ENCODE data around the gene UQCC5.

UQCC5 gene, protein sequence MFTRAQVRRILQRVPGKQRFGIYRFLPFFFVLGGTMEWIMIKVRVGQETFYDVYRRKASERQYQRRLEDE

DNA sequence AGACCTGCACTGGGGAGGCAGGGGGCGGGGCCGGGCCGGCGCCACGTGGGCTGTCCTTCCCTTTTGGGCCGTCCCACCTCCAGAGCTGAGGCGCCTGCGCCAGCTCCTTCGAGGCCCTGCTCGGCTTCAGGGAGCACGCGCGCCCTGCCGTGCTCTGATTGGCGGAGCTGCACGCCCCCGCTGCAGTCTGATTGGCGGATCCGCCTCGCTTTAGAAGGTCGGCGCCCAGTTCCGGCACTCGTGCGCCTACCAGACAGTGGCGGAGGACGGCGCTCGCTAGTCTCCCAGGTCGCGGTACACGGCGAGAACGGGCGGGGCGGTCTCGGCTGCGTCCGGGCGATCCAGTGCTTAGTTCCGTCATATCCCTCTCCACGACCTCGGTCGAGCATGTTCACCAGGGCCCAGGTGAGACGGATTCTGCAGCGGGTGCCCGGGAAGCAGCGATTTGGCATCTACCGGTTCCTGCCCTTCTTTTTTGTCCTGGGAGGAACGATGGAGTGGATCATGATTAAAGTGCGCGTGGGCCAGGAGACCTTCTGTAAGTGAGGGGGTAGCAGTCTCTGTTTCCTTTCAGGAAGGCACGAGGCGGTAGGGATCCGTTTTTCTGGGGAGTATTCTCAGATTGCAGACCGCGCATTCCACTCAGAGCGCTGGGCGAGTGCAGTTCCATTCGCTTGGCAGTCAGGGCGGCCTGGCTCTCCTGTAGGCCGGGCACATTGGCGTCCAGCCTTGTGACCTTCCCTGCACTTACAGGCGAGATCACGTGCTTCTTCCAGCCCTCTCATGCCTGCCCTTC lies at the start of gene UQCC5:
Gene UQCC5, plus strand, starts transcription at position 237 of the 796 bp plus-strand sequence. Its CDS starts 151 bp downstream, at position 388.
- peak; percentile 97 for DNase-seq
- H3K4me3 ChIP-seq (ENCODE audit: low read depth, low read length) = peak within 1 kb of the TSS; percentile 94
- H3K27me3 ChIP-seq (replicated peaks) = no peaks in the 10 kb centered on the region
- H3K36me3 ChIP-seq (replicated peaks) = peaks cover 9% of the 10 kb centered on the region
- peak within 1 kb of the TSS; percentile 68 for H3K27ac ChIP-seq
- in situ Hi-C loops (cut with HindIII; ENCODE audit: low pct_ligation_motif_present, low sequenced_read_pairs) = no loop called here
- TF ChIP-seq CTCF (IDR thresholded peaks at IDR 0.05; ENCODE audit: low read depth, low read length, missing control alignments) = no peak

GRCh38 chr3:52487050-52487787 lies 49.2 kb upstream of the UQCC5 start:
- DNase-seq = no peak
- Histone ChIP-seq H3K36me3 (replicated peaks) (peaks cover 59% of the 10 kb centered on the region), H3K4me3 (ENCODE audit: low read depth, low read length) (no peak overlapping the region), H3K27me3 (replicated peaks) (no peaks in the 10 kb centered on the region), H3K27ac (no peak overlapping the region)
- no peak for TF ChIP-seq CTCF (IDR thresholded peaks at IDR 0.05; ENCODE audit: low read depth, low read length, missing control alignments)
- in situ Hi-C loops (cut with HindIII; ENCODE audit: low pct_ligation_motif_present, low sequenced_read_pairs) = no loop called here

DNA sequence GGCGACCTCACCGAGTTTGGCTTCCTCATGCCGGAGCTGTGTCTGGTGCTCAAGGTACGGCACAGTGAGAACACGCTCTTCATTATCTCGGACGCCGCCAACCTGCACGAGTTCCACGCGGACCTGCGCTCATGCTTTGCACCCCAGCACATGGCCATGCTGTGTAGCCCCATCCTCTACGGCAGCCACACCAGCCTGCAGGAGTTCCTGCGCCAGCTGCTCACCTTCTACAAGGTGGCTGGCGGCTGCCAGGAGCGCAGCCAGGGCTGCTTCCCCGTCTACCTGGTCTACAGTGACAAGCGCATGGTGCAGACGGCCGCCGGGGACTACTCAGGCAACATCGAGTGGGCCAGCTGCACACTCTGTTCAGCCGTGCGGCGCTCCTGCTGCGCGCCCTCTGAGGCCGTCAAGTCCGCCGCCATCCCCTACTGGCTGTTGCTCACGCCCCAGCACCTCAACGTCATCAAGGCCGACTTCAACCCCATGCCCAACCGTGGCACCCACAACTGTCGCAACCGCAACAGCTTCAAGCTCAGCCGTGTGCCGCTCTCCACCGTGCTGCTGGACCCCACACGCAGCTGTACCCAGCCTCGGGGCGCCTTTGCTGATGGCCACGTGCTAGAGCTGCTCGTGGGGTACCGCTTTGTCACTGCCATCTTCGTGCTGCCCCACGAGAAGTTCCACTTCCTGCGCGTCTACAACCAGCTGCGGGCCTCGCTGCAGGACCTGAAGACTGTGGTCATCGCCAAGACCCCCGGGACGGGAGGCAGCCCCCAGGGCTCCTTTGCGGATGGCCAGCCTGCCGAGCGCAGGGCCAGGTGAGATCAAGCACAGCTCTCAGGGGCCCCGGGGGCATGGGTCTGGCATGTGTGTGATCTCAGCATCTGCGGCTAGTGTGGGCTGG lies 48.4 kb upstream of the UQCC5 start:
- Histone ChIP-seq H3K4me3 (ENCODE audit: low read depth, low read length) (no peak overlapping the region), H3K27ac (no peak overlapping the region), H3K27me3 (replicated peaks) (no peaks in the 10 kb centered on the region), H3K36me3 (replicated peaks) (peaks cover 61% of the 10 kb centered on the region)
- in situ Hi-C loops (cut with HindIII; ENCODE audit: low pct_ligation_motif_present, low sequenced_read_pairs) = no loop called here
- DNase-seq = no peak
- no peak for TF ChIP-seq CTCF (IDR thresholded peaks at IDR 0.05; ENCODE audit: low read depth, low read length, missing control alignments)

- Histone ChIP-seq H3K27me3 (replicated peaks) (no peaks in the 10 kb centered on the region), H3K27ac (no peak overlapping the region), H3K4me3 (ENCODE audit: low read depth, low read length) (no peak overlapping the region), H3K36me3 (replicated peaks) (peaks cover 61% of the 10 kb centered on the region)
- no peak for TF ChIP-seq CTCF (IDR thresholded peaks at IDR 0.05; ENCODE audit: low read depth, low read length, missing control alignments)
- in situ Hi-C loops (cut with HindIII; ENCODE audit: low pct_ligation_motif_present, low sequenced_read_pairs) = no loop called here
- DNase-seq = no peak
Observed at GRCh38 chr3:52488746-52489145, 47.7 kb upstream of the UQCC5 start.

GRCh38 chr3:52489453-52489852 lies 47.0 kb upstream of the UQCC5 start:
- H3K4me3 ChIP-seq (ENCODE audit: low read depth, low read length) = no peak overlapping the region
- H3K27ac ChIP-seq = no peak overlapping the region
- H3K27me3 ChIP-seq (replicated peaks) = no peaks in the 10 kb centered on the region
- H3K36me3 ChIP-seq (replicated peaks) = peaks cover 61% of the 10 kb centered on the region
- in situ Hi-C loops (cut with HindIII; ENCODE audit: low pct_ligation_motif_present, low sequenced_read_pairs) = no loop called here
- no peak for DNase-seq
- no peak for TF ChIP-seq CTCF (IDR thresholded peaks at IDR 0.05; ENCODE audit: low read depth, low read length, missing control alignments)
